HepG2 (cell line): Measurements from ENCODE around the gene ARHGEF3. TPM values are rescaled to one million over a fixed set of nuclear protein-coding genes. Genes with fewer than 3 reads are reported as not detected.

ENCODE experiments used
- ASH2L ChIP-seq: fragments of 300-600, 200-600 bp; sonication (generic); IDR thresholded peaks from 2 replicates; pipeline ENCODE4 v1.7.0; 2017; ENCODE audit warnings: low read depth, mild to moderate bottlenecking, moderate library complexity, mixed read lengths, low read length; ENCODE audit not compliant: insufficient read length
- BRCA1 ChIP-seq: sonication (generic); formaldehyde crosslinking; IDR thresholded peaks from 2 replicates; pipeline ENCODE4 v1.4.0; 2020; ENCODE audit warnings: missing genetic modification reagents
- CCAR2 ChIP-seq: fragments of 200-400 bp; formaldehyde crosslinking; optimal IDR thresholded peaks from 2 replicates; pipeline ENCODE3; 2018; ENCODE audit warnings: low read depth, mild to moderate bottlenecking, low read length, moderate library complexity
- CSRNP2 ChIP-seq: sonication (generic); formaldehyde crosslinking; conservative IDR thresholded peaks from 2 replicates; pipeline ENCODE4 v1.8.0; 2022; ENCODE audit warnings: low read depth, missing genetic modification reagents
- HNF1A ChIP-seq, 2 experiments: sonication (generic) in 1 of 2; formaldehyde crosslinking in 1 of 2; IDR thresholded peaks; 2 replicates each; pipeline versions ENCODE4 v1.4.0 to v1.6.1; 2016 to 2020; ENCODE audit warnings: borderline replicate concordance in 1 of 2, low read depth in 1 of 2, mild to moderate bottlenecking in 1 of 2, missing genetic modification reagents in 1 of 2
- PAXIP1 ChIP-seq: sonication (generic); formaldehyde crosslinking; conservative IDR thresholded peaks from 2 replicates; pipeline ENCODE4 v1.4.0; 2020; ENCODE audit warnings: mild to moderate bottlenecking, missing genetic modification reagents, moderate library complexity
- PITX1 ChIP-seq: sonication (generic); formaldehyde crosslinking; IDR thresholded peaks from 2 replicates; pipeline ENCODE4 v1.5.1; 2020; ENCODE audit warnings: mild to moderate bottlenecking, missing genetic modification reagents
- TBX3 ChIP-seq: fragments of 450-650 bp; IDR thresholded peaks from 2 replicates; pipeline ENCODE4 v1.6.1; 2017; ENCODE audit warnings: antibody characterized with exemption, mild to moderate bottlenecking, inconsistent platforms, borderline replicate concordance
- TMF1 ChIP-seq: sonication (generic); formaldehyde crosslinking; IDR thresholded peaks from 2 replicates; pipeline ENCODE4 v1.8.1; 2022; ENCODE audit warnings: low read depth, missing genetic modification reagents
- ZFAT ChIP-seq: sonication (generic); formaldehyde crosslinking; conservative IDR thresholded peaks from 2 replicates; pipeline ENCODE4 v1.8.1; 2023; ENCODE audit warnings: missing genetic modification reagents, inconsistent platforms
- ZMYM4 ChIP-seq: sonication (generic); formaldehyde crosslinking; IDR thresholded peaks from 2 replicates; pipeline ENCODE4 v1.8.1; 2023; ENCODE audit warnings: mild to moderate bottlenecking, missing genetic modification reagents
- ZNF605 ChIP-seq: sonication (generic); formaldehyde crosslinking; IDR thresholded peaks from 2 replicates; pipeline ENCODE4 v1.8.0; 2022; ENCODE audit warnings: mild to moderate bottlenecking, missing genetic modification reagents
- polyA plus RNA-seq, 8 experiments: library from polyadenylated mRNA; depleted of rRNA in 3 of 8; stranded (reverse) in 7 of 8; unstranded in 1 of 8; fragments of >200 nt; fragmentation: Illumina TruSeq in 4 of 8; extraction: Trizol in 4 of 8; gene quantifications; 2 replicates each; pipeline versions ENCODE4 v1.2.1 to v1.2.3, GENCODE V29; 2011 to 2016; ENCODE audit warnings: low read depth in 4 of 8, missing spikeins in 1 of 8, mixed read lengths in 1 of 8; ENCODE audit not compliant: insufficient read depth in 1 of 8
- total RNA-seq, 5 experiments: library from RNA; depleted of rRNA; stranded (reverse); fragments of >200 nt; fragmentation: Illumina TruSeq; extraction: Trizol; gene quantifications; 2 replicates each; pipeline ENCODE4 v1.2.3, GENCODE V29; 2016; ENCODE audit warnings: low read depth in 1 of 5

Gene ARHGEF3
- total and polyA plus RNA-seq, 2 of the 13 experiments (the other 11 are each of a cell fraction or from before 2014, with no cell fraction given), result 14.8 to 23.1 TPM

- no peak for TF ChIP-seq HNF1A (IDR thresholded peaks at IDR 0.05; ENCODE audit: low read depth)
- TF ChIP-seq HNF1A (CRISPR knock-in tag; IDR thresholded peaks at IDR 0.05; ENCODE audit: borderline replicate concordance), result no peak
- TF ChIP-seq TBX3, result no peak
- no peak for TF ChIP-seq CCAR2
- TF ChIP-seq TMF1 (CRISPR knock-in tag), result no peak
- peak; percentile 47; the same call in 1 of the 2 replicates for TF ChIP-seq ZMYM4 (CRISPR knock-in tag)
- no peak for TF ChIP-seq ZFAT (CRISPR knock-in tag)
- TF ChIP-seq ASH2L, result peak; percentile 80
- no peak; the same call in 1 of the 2 replicates for TF ChIP-seq PITX1 (CRISPR knock-in tag)
- no peak for TF ChIP-seq CSRNP2 (CRISPR knock-in tag)
- peak; percentile 16; the same call in 1 of the 2 replicates for TF ChIP-seq ZNF605 (CRISPR knock-in tag)
- TF ChIP-seq BRCA1 (CRISPR knock-in tag), result 0 out of 2 replicates have a peak, but pooled peaks have one; percentile 20
- TF ChIP-seq PAXIP1 (CRISPR knock-in tag), result no peak; the same call in 1 of the 2 replicates
These were observed 119.2 kb downstream of the ARHGEF3 start (continued) for GRCh38 chr3:56682462-56683121.
